Mesothelial cell of epicardium (in vitro differentiated cells): Measurements from ENCODE around the gene AMPH. TPM values are rescaled to one million over a fixed set of nuclear protein-coding genes. Genes with fewer than 3 reads are reported as not detected.

Experiments used
- DNase-seq, 2 experiments: peaks; one replicate each; pipeline ENCODE4 v3.0.0; 2021; ENCODE audit warnings: low spot score in 2 of 2; ENCODE audit not compliant: unreplicated experiment in 2 of 2
- H3K27ac Mint-ChIP-seq: 2 replicates; pipeline ENCODE4 v1.8.0; 2021; ENCODE audit warnings: mixed read lengths
- H3K27me3 Mint-ChIP-seq: 2 replicates; pipeline ENCODE4 v1.8.0; 2021; ENCODE audit warnings: low read depth, mixed read lengths
- H3K36me3 Mint-ChIP-seq: 2 replicates; pipeline ENCODE4 v1.8.0; 2021; ENCODE audit warnings: mixed read lengths
- H3K4me1 Mint-ChIP-seq: 2 replicates; pipeline ENCODE4 v1.8.0; 2021; ENCODE audit warnings: mixed read lengths
- H3K4me3 Mint-ChIP-seq: 2 replicates; pipeline ENCODE4 v1.8.0; 2021; ENCODE audit warnings: mild to moderate bottlenecking, moderate library complexity, mixed read lengths
- H3K9me3 Mint-ChIP-seq: 2 replicates; pipeline ENCODE4 v1.8.0; 2021; ENCODE audit warnings: mixed read lengths
- CTCF ChIP-seq: fragments of 200-600 bp; sonication (generic); IDR thresholded peaks from one replicate; pipeline ENCODE4 v1.5.0; 2021; ENCODE audit warnings: antibody characterized with exemption; ENCODE audit not compliant: unreplicated experiment
- total RNA-seq: library from RNA; stranded (reverse); gene quantifications from 3 replicates; pipeline ENCODE4 v1.2.1, GENCODE V29; 2021

AMPH gene
- total RNA-seq, 1 donor from 2014 or later, result 2.4 TPM

GRCh38 chr7:38427279-38427955 lies 203.8 kb downstream of the AMPH start:
- H3K36me3 Mint-ChIP-seq, result no peaks in the 10 kb centered on the region
- H3K4me3 Mint-ChIP-seq, result no peak overlapping the region
- H3K27ac Mint-ChIP-seq, result no peak overlapping the region
- H3K4me1 Mint-ChIP-seq, result no peaks in the 10 kb centered on the region
- DNase-seq, result no peak
- H3K9me3 Mint-ChIP-seq, result no peaks in the 10 kb centered on the region
- TF ChIP-seq CTCF, result no peak
- peaks cover 43% of the 10 kb centered on the region for H3K27me3 Mint-ChIP-seq

- Mint-ChIP-seq H3K9me3 (no peaks in the 10 kb centered on the region), H3K27me3 (peaks cover 51% of the 10 kb centered on the region), H3K4me3 (no peak overlapping the region), H3K4me1 (no peaks in the 10 kb centered on the region), H3K27ac (no peak overlapping the region), H3K36me3 (no peaks in the 10 kb centered on the region)
- TF ChIP-seq CTCF, result no peak
- no peak for DNase-seq
Observed at GRCh38 chr7:38425509-38425908, 205.7 kb downstream of the AMPH start.

GRCh38 chr7:38424750-38425463 lies 206.3 kb downstream of the AMPH start:
- Mint-ChIP-seq H3K9me3 (no peaks in the 10 kb centered on the region), H3K27me3 (peaks cover 53% of the 10 kb centered on the region), H3K36me3 (no peaks in the 10 kb centered on the region), H3K27ac (no peak overlapping the region), H3K4me3 (no peak overlapping the region), H3K4me1 (no peaks in the 10 kb centered on the region)
- DNase-seq, result no peak
- TF ChIP-seq CTCF, result no peak

- no peak for DNase-seq
- TF ChIP-seq CTCF, result no peak
- Mint-ChIP-seq H3K36me3 (no peaks in the 10 kb centered on the region), H3K27ac (no peak overlapping the region), H3K9me3 (no peaks in the 10 kb centered on the region), H3K27me3 (peaks cover 32% of the 10 kb centered on the region), H3K4me3 (no peak overlapping the region), H3K4me1 (no peaks in the 10 kb centered on the region)
Observed at GRCh38 chr7:38413784-38414183, 217.4 kb downstream of the AMPH start.

DNA sequence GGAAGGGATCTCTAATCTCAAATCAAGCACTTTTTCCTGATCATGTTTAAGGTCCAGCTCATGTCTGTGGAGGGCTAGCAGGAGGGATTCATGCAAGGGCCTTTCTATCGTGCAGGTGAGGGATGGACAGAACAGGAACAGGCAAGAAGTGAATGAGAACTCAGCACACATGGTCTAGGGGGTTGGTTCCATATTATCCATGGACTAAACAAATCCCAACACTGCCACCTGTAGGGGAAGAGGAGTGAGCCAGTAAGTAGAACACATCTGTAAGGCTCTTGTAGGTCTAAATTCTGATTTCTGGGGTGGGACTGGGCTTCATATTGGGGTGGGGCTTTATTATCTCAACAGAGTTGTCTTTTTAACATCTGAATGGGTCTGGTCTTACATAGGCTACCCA lies 219.8 kb downstream of the AMPH start:
- Mint-ChIP-seq H3K36me3 (no peaks in the 10 kb centered on the region), H3K4me1 (no peaks in the 10 kb centered on the region), H3K27ac (no peak overlapping the region), H3K9me3 (no peaks in the 10 kb centered on the region), H3K4me3 (no peak overlapping the region), H3K27me3 (peaks cover 19% of the 10 kb centered on the region)
- DNase-seq, result no peak
- TF ChIP-seq CTCF, result no peak
